ES-I3 (cell line): Measurements from ENCODE around the gene MYO3B.

ENCODE experiments used
- H3K36me3 ChIP-seq: 2 replicates; pipeline ENCODE4 v1.6.1; 2013; ENCODE audit warnings: mild to moderate bottlenecking, low read length, control low read depth, moderate library complexity; ENCODE audit not compliant: insufficient read depth
- H3K4me1 ChIP-seq: 2 replicates; pipeline ENCODE4 v1.6.1; 2013; ENCODE audit warnings: mild to moderate bottlenecking, control low read depth, low read length; ENCODE audit not compliant: insufficient read depth
- H3K9ac ChIP-seq: 2 replicates; pipeline ENCODE4 v1.6.1; 2013; ENCODE audit warnings: low read depth, mild to moderate bottlenecking, low read length, moderate library complexity
- H3K9me3 ChIP-seq: 2 replicates; pipeline ENCODE4 v1.6.1; 2013; ENCODE audit warnings: mild to moderate bottlenecking, low read length, moderate library complexity; ENCODE audit not compliant: control insufficient read depth, insufficient read depth

Gene MYO3B

GRCh38 chr2:170310876-170311502, 133.0 kb downstream of the MYO3B start:
- H3K4me1 ChIP-seq: peaks cover 16% of the 10 kb centered on the region; the same call in 1 of the 2 replicates

GRCh38 chr2:170313347-170313991, 135.5 kb downstream of the MYO3B start:
- Histone ChIP-seq H3K4me1 (peaks cover 11% of the 10 kb centered on the region; the same call in 1 of the 2 replicates), H3K9me3 (no peaks in the 10 kb centered on the region; the same call in 1 of the 2 replicates), H3K36me3 (no peaks in the 10 kb centered on the region), H3K9ac (no peak overlapping the region)

More at GRCh38 chr2:170310876-170311502, 133.0 kb downstream of the MYO3B start:
- H3K9ac ChIP-seq: no peak overlapping the region
- H3K36me3 ChIP-seq: no peaks in the 10 kb centered on the region
- H3K9me3 ChIP-seq: no peaks in the 10 kb centered on the region

GRCh38 chr2:170313992-170314348, 136.0 kb downstream of the MYO3B start:
- Histone ChIP-seq H3K4me1 (peaks cover 11% of the 10 kb centered on the region; the same call in 1 of the 2 replicates), H3K9ac (no peak overlapping the region), H3K9me3 (no peaks in the 10 kb centered on the region; the same call in 1 of the 2 replicates), H3K36me3 (no peaks in the 10 kb centered on the region)

- Histone ChIP-seq H3K9me3 (peaks cover 3% of the 10 kb centered on the region; the same call in 1 of the 2 replicates), H3K9ac (no peak overlapping the region), H3K4me1 (peaks cover 11% of the 10 kb centered on the region; the same call in 1 of the 2 replicates), H3K36me3 (no peaks in the 10 kb centered on the region)
These were observed 136.9 kb downstream of the MYO3B start for GRCh38 chr2:170314744-170315447.

- Histone ChIP-seq H3K9me3 (peaks cover 13% of the 10 kb centered on the region), H3K4me1 (no peaks in the 10 kb centered on the region)
These were observed 143.0 kb downstream of the MYO3B start for GRCh38 chr2:170320948-170321347.

GRCh38 chr2:170321526-170321925, 143.6 kb downstream of the MYO3B start:
- H3K9me3 ChIP-seq: peaks cover 13% of the 10 kb centered on the region
- no peaks in the 10 kb centered on the region for H3K4me1 ChIP-seq
- H3K9ac ChIP-seq: no peak overlapping the region
- H3K36me3 ChIP-seq: no peaks in the 10 kb centered on the region

More at GRCh38 chr2:170320948-170321347, 143.0 kb downstream of the MYO3B start:
- Histone ChIP-seq H3K36me3 (no peaks in the 10 kb centered on the region), H3K9ac (no peak overlapping the region)

- Histone ChIP-seq H3K9ac (no peak overlapping the region), H3K4me1 (no peaks in the 10 kb centered on the region), H3K9me3 (peaks cover 13% of the 10 kb centered on the region), H3K36me3 (no peaks in the 10 kb centered on the region)
These were observed 144.3 kb downstream of the MYO3B start for GRCh38 chr2:170322140-170322766.

GRCh38 chr2:170323743-170324142, 145.8 kb downstream of the MYO3B start:
- Histone ChIP-seq H3K4me1 (no peaks in the 10 kb centered on the region), H3K9me3 (peaks cover 13% of the 10 kb centered on the region), H3K9ac (no peak overlapping the region), H3K36me3 (no peaks in the 10 kb centered on the region)

- no peaks in the 10 kb centered on the region for H3K4me1 ChIP-seq
- H3K9me3 ChIP-seq: peaks cover 13% of the 10 kb centered on the region
- H3K9ac ChIP-seq: no peak overlapping the region
- H3K36me3 ChIP-seq: no peaks in the 10 kb centered on the region
These were observed 146.7 kb downstream of the MYO3B start for GRCh38 chr2:170324640-170325046.

GRCh38 chr2:170330881-170331280, 152.9 kb downstream of the MYO3B start:
- Histone ChIP-seq H3K9ac (no peak overlapping the region), H3K36me3 (no peaks in the 10 kb centered on the region), H3K9me3 (0 out of 2 replicates have a peak, but pooled peaks cover 5% of the 10 kb centered on the region), H3K4me1 (no peaks in the 10 kb centered on the region)

GRCh38 chr2:170332676-170333402, 154.9 kb downstream of the MYO3B start:
- no peak overlapping the region for H3K9ac ChIP-seq
- H3K9me3 ChIP-seq: 0 out of 2 replicates have a peak, but pooled peaks cover 5% of the 10 kb centered on the region
- no peaks in the 10 kb centered on the region; the same call in 1 of the 2 replicates for H3K4me1 ChIP-seq
- H3K36me3 ChIP-seq: no peaks in the 10 kb centered on the region

- Histone ChIP-seq H3K9ac (no peak overlapping the region), H3K9me3 (0 out of 2 replicates have a peak, but pooled peaks cover 5% of the 10 kb centered on the region), H3K4me1 (peaks cover 5% of the 10 kb centered on the region; the same call in 1 of the 2 replicates), H3K36me3 (no peaks in the 10 kb centered on the region)
These were observed 157.4 kb downstream of the MYO3B start for GRCh38 chr2:170335351-170335750.

GRCh38 chr2:170336408-170336807, 158.5 kb downstream of the MYO3B start:
- Histone ChIP-seq H3K36me3 (no peaks in the 10 kb centered on the region), H3K4me1 (peaks cover 5% of the 10 kb centered on the region; the same call in 1 of the 2 replicates), H3K9ac (no peak overlapping the region), H3K9me3 (0 out of 2 replicates have a peak, but pooled peaks cover 5% of the 10 kb centered on the region)
